ENCODE measurements around the gene NOSTRIN. TPM values are rescaled to one million over a fixed set of nuclear protein-coding genes. Genes with fewer than 3 reads are reported as not detected.
A peak's percentile ranks its signal among the peaks of the same experiment; 100 is the strongest.

Gene NOSTRIN
- 9.6 and 9.8 TPM in 2 replicates for total RNA-seq (2022)
- percentile 62 among the genes with signal in this experiment for Bru-seq, nascent RNA
- BruChase-seq, experiment 1, labeled RNA remaining after a 2-hour chase, result percentile 55 among the genes with signal in this experiment
- BruChase-seq, experiment 2, labeled RNA remaining after a 6-hour chase, result percentile 55 among the genes with signal in this experiment
- long read RNA-seq, transcript NOSTRIN-201 (16 exons, 2,294 nt), result major isoform, 13 of 23 reads
- long read RNA-seq, partial matches to known transcripts, result 1 of 23 reads
- long read RNA-seq, other reads (novel, unspliced or antisense), result 7 of 23 reads

GRCh38 chr2:168801961-168802858, at the start of gene NOSTRIN:
NOSTRIN (plus strand) TSS chr2:168802637; CDS start chr2:168802647, 10 bp downstream.
- ChIA-PET CTCF (interaction anchor here (0.6 to 1.7 kb wide), 4 partner anchors 28 to 336 kb away, joined by 3 to 6 read pairs (median 3); no protein-coding TSS in a partner anchor), POLR2A (no interaction called here)
- DNase-seq, result peak; percentile 86 to 95
- Mint-ChIP-seq H3K4me1 (ENCODE audit: low read depth, unreplicated experiment) (peaks cover 32% of the 10 kb centered on the region), H3K27me3 (ENCODE audit: insufficient read depth, unreplicated experiment) (no peaks in the 10 kb centered on the region), H3K9me3 (ENCODE audit: unreplicated experiment) (no peaks in the 10 kb centered on the region), H3K27ac (ENCODE audit: unreplicated experiment) (peak within 1 kb of the TSS; percentile 96), H3K36me3 (ENCODE audit: insufficient read depth, unreplicated experiment) (no peaks in the 10 kb centered on the region), H3K4me3 (ENCODE audit: unreplicated experiment) (peak within 1 kb of the TSS; percentile 71)
- BruUV-seq (replicated peaks), result TSS peak; percentile 97
- peaks cover 44% of the 10 kb centered on the region for H3K4me1 ChIP-seq
- H3K9me3 ChIP-seq, result no peaks in the 10 kb centered on the region
- TF ChIP-seq CTCF (IDR thresholded peaks at IDR 0.05; ENCODE audit: insufficient read depth in 1 of 2, low read depth in 1 of 2, low read length in 1 of 2, severe bottlenecking in 1 of 2, unreplicated experiment in 1 of 2), result no peak
- intact Hi-C loops (cut with micrococcal nuclease; ENCODE audit: unreplicated experiment), result loop anchor here (1.0 to 2.0 kb wide), 2 partner anchors 29 to 96 kb away; no protein-coding TSS in a partner anchor
- H3K27me3 ChIP-seq (replicated peaks; ENCODE audit: control insufficient read depth, insufficient read depth, low read length), result no peaks in the 10 kb centered on the region
- H3K36me3 ChIP-seq (ENCODE audit: control insufficient read depth, insufficient read depth, low read length), result no peaks in the 10 kb centered on the region
- H3K4me3 ChIP-seq (ENCODE audit: low read depth, low read length), result peak within 1 kb of the TSS; percentile 29

GRCh38 chr2:168753765-168754329, 48.6 kb upstream of the NOSTRIN start:
- H3K4me3 ChIP-seq (ENCODE audit: low read depth, low read length), result no peak overlapping the region
- peaks cover 5% of the 10 kb centered on the region for H3K36me3 Mint-ChIP-seq (ENCODE audit: insufficient read depth, unreplicated experiment)
- no peaks in the 10 kb centered on the region for H3K9me3 ChIP-seq
- H3K4me1 ChIP-seq, result 0 out of 2 replicates have a peak, but pooled peaks cover 4% of the 10 kb centered on the region
- H3K9me3 Mint-ChIP-seq (ENCODE audit: unreplicated experiment), result no peaks in the 10 kb centered on the region
- BruUV-seq (replicated peaks), result no TSS peak
- no peak for TF ChIP-seq CTCF (IDR thresholded peaks at IDR 0.05; ENCODE audit: insufficient read depth in 1 of 2, low read depth in 1 of 2, low read length in 1 of 2, severe bottlenecking in 1 of 2, unreplicated experiment in 1 of 2)
- H3K4me3 Mint-ChIP-seq (ENCODE audit: unreplicated experiment), result no peak overlapping the region
- intact Hi-C loops (cut with micrococcal nuclease; ENCODE audit: unreplicated experiment), result no loop called here
- no peak overlapping the region for H3K27ac Mint-ChIP-seq (ENCODE audit: unreplicated experiment)
- DNase-seq, result no peak
- H3K36me3 ChIP-seq (ENCODE audit: control insufficient read depth, insufficient read depth, low read length), result peaks cover 2% of the 10 kb centered on the region
- CTCF ChIA-PET, result no interaction called here
- POLR2A ChIA-PET, result no interaction called here
- H3K4me1 Mint-ChIP-seq (ENCODE audit: low read depth, unreplicated experiment), result peaks cover 8% of the 10 kb centered on the region
- H3K27me3 Mint-ChIP-seq (ENCODE audit: insufficient read depth, unreplicated experiment), result no peaks in the 10 kb centered on the region
- no peaks in the 10 kb centered on the region for H3K27me3 ChIP-seq (replicated peaks; ENCODE audit: control insufficient read depth, insufficient read depth, low read length)

GRCh38 chr2:168757223-168757622, 45.2 kb upstream of the NOSTRIN start:
- no peaks in the 10 kb centered on the region for H3K27me3 ChIP-seq (replicated peaks; ENCODE audit: control insufficient read depth, insufficient read depth, low read length)
- H3K9me3 Mint-ChIP-seq (ENCODE audit: unreplicated experiment), result no peaks in the 10 kb centered on the region
- no peaks in the 10 kb centered on the region for H3K9me3 ChIP-seq
- CTCF ChIA-PET, result interaction anchor here (0.6 kb wide), 1 partner anchor 762 kb away, joined by 6 read pairs; no protein-coding TSS in a partner anchor
- no peak for DNase-seq
- H3K4me3 ChIP-seq (ENCODE audit: low read depth, low read length), result no peak overlapping the region
- TF ChIP-seq CTCF (IDR thresholded peaks at IDR 0.05; ENCODE audit: insufficient read depth in 1 of 2, low read depth in 1 of 2, low read length in 1 of 2, severe bottlenecking in 1 of 2, unreplicated experiment in 1 of 2), result no peak
- 0 out of 2 replicates have a peak, but pooled peaks cover 4% of the 10 kb centered on the region for H3K4me1 ChIP-seq
- H3K27me3 Mint-ChIP-seq (ENCODE audit: insufficient read depth, unreplicated experiment), result no peaks in the 10 kb centered on the region
- intact Hi-C loops (cut with micrococcal nuclease; ENCODE audit: unreplicated experiment), result loop anchor here (5.0 kb wide), 1 partner anchor 585 kb away; no protein-coding TSS in a partner anchor
- H3K4me3 Mint-ChIP-seq (ENCODE audit: unreplicated experiment), result no peak overlapping the region
- POLR2A ChIA-PET, result no interaction called here
- no peaks in the 10 kb centered on the region for H3K36me3 Mint-ChIP-seq (ENCODE audit: insufficient read depth, unreplicated experiment)
- no TSS peak for BruUV-seq (replicated peaks)
- no peaks in the 10 kb centered on the region for H3K4me1 Mint-ChIP-seq (ENCODE audit: low read depth, unreplicated experiment)
- no peak overlapping the region for H3K27ac Mint-ChIP-seq (ENCODE audit: unreplicated experiment)
- peaks cover 2% of the 10 kb centered on the region for H3K36me3 ChIP-seq (ENCODE audit: control insufficient read depth, insufficient read depth, low read length)
